Karpas-422 (cell line): Measurements from ENCODE around the gene UBA1. TPM values are rescaled to one million over a fixed set of nuclear protein-coding genes. Genes with fewer than 3 reads are reported as not detected.
"Not testable (repeated sequence)": the region's sequence is repeated elsewhere in the genome, so short reads cannot be mapped to it uniquely, and the experiment has no call there.

Experiments
- DNase-seq: peaks from one replicate; pipeline ENCODE4 v3.0.0-alpha.2; 2015
- H2AFZ ChIP-seq: fragments of 200-600 bp; sonication (generic); 2 replicates; pipeline ENCODE4 v1.6.1; 2014; ENCODE audit warnings: antibody characterized with exemption, low read length, mixed read lengths
- H3K27ac ChIP-seq: fragments of 200-600 bp; sonication (generic); 2 replicates; pipeline ENCODE4 v1.5.1; 2014; ENCODE audit warnings: mild to moderate bottlenecking, low read length, moderate library complexity
- H3K27me3 ChIP-seq: fragments of 200-600 bp; sonication (generic); 2 replicates; pipeline ENCODE4 v1.6.1; 2014; ENCODE audit warnings: low read length, mixed read lengths
- H3K36me3 ChIP-seq: fragments of 200-600 bp; sonication (generic); 2 replicates; pipeline ENCODE4 v1.6.1; 2014; ENCODE audit warnings: low read length, mixed read lengths; ENCODE audit not compliant: insufficient read depth
- H3K4me1 ChIP-seq: fragments of 200-600 bp; sonication (generic); 2 replicates; pipeline ENCODE4 v1.6.1; 2014; ENCODE audit warnings: mild to moderate bottlenecking, low read length, mixed read lengths
- H3K4me2 ChIP-seq: fragments of 200-600 bp; sonication (generic); 2 replicates; pipeline ENCODE4 v1.6.1; 2014; ENCODE audit warnings: low read length, low read depth, mild to moderate bottlenecking; ENCODE audit not compliant: poor library complexity, severe bottlenecking
- H3K4me3 ChIP-seq: fragments of 200-600 bp; sonication (generic); 2 replicates; pipeline ENCODE4 v1.5.1; 2014; ENCODE audit warnings: mild to moderate bottlenecking, antibody characterized with exemption, low read length, mixed read lengths
- H3K79me2 ChIP-seq: fragments of 200-600 bp; sonication (generic); 2 replicates; pipeline ENCODE4 v1.6.1; 2014; ENCODE audit warnings: mild to moderate bottlenecking, low read length, mixed read lengths
- H3K9ac ChIP-seq: fragments of 200-600 bp; sonication (generic); 2 replicates; pipeline ENCODE4 v1.6.0; 2014; ENCODE audit warnings: low read length
- H3K9me2 ChIP-seq: fragments of 200-600 bp; sonication (generic), shearing (Covaris generic); replicated peaks from 2 replicates; pipeline ENCODE4 v1.6.0; 2014; ENCODE audit warnings: mild to moderate bottlenecking, low read length, moderate library complexity; ENCODE audit not compliant: insufficient read depth
- H3K9me3 ChIP-seq: fragments of 300-700, 200-600 bp; sonication (generic); 2 replicates; pipeline ENCODE4 v1.6.1; 2014; ENCODE audit warnings: low read length, mixed read lengths
- H4K20me1 ChIP-seq: fragments of 200-600 bp; sonication (generic); 2 replicates; pipeline ENCODE4 v1.6.1; 2014; ENCODE audit warnings: mild to moderate bottlenecking, antibody characterized with exemption, low read length, low read depth; ENCODE audit not compliant: insufficient read depth
- total RNA-seq: library from RNA; depleted of rRNA; stranded (reverse); fragments of >200 nt; shearing (Covaris generic); gene quantifications from 2 replicates; pipeline ENCODE4 v1.2.3, GENCODE V29; 2014; ENCODE audit warnings: low replicate concordance; rRNA removed

The UBA1 gene
- total RNA-seq, 1 experiment from 2014 or later: 178 TPM

DNA sequence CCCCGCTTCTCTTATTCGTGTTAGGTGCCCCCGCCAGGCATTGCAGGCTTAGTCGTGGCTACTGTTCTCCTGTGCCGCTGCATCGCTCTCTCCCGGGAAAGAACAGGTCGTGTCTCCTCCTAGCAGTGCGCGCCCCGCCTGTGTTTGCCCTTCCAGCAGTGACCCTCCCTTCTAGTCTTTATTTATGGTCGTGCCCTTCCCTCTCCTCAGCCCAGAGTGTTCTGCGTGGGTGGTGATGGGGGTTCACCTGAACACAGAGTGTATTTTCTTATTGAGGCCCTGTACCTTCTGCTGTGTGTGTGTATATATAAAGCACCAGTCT, 54.3 kb downstream of the UBA1 start:
- no peaks in the 10 kb centered on the region for H3K9me3 ChIP-seq
- H3K27ac ChIP-seq: no peak overlapping the region
- no peaks in the 10 kb centered on the region for H3K9me2 ChIP-seq
- H3K4me1 ChIP-seq: no peaks in the 10 kb centered on the region
- no peak overlapping the region for H3K9ac ChIP-seq
- no peak overlapping the region for H3K4me3 ChIP-seq
- DNase-seq: no peak
- no peak overlapping the region for H2AFZ ChIP-seq
- H3K27me3 ChIP-seq: no peaks in the 10 kb centered on the region
- no peaks in the 10 kb centered on the region for H3K79me2 ChIP-seq
- no peak overlapping the region for H3K4me2 ChIP-seq
- no peaks in the 10 kb centered on the region for H4K20me1 ChIP-seq
- no peaks in the 10 kb centered on the region for H3K36me3 ChIP-seq

DNA sequence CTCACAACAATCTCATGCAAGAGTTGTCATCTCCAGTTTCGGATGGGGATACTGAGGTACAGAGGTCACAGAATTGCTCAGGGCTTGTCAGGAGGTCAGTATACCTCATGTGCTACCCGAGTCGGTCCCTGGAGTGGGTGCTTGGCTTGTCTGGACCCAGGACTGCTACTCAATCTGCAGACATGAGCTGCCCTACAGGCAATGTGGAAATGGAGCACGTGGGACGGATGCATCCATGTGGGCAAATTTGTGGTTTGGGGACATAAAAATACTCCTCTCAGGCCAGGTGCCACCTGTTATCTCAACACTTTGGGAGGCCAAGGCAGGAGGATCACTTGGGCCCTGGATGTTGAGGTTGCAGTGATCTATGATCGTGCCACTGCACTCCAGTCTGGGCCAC, 54.9 kb downstream of the UBA1 start:
- H4K20me1 ChIP-seq: no peaks in the 10 kb centered on the region
- H3K9me3 ChIP-seq: no peaks in the 10 kb centered on the region
- no peaks in the 10 kb centered on the region for H3K36me3 ChIP-seq
- H3K27ac ChIP-seq: no peak overlapping the region
- H3K4me1 ChIP-seq: no peaks in the 10 kb centered on the region
- H3K4me2 ChIP-seq: no peak overlapping the region
- no peaks in the 10 kb centered on the region for H3K79me2 ChIP-seq
- no peak for DNase-seq
- no peaks in the 10 kb centered on the region for H3K27me3 ChIP-seq
- H3K9me2 ChIP-seq: no peaks in the 10 kb centered on the region
- H3K4me3 ChIP-seq: no peak overlapping the region
- H3K9ac ChIP-seq: no peak overlapping the region
- no peak overlapping the region for H2AFZ ChIP-seq

DNA sequence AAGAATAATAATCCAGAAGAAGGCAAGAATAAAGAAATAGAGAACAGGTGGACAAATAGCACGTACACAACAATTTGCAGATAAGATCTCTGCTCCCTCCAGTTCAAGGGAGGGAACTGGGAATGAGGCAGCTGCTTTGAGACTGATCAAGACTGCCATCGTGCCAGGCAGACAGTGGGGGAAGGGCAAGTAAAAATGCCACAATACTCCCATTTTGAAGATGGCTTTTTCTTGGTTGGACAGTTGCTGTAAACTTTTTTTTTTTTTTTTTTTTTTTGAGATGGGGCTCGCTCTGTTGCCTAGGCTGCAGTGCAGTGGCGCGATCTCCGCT, 56.4 kb downstream of the UBA1 start:
- Histone ChIP-seq H3K9me2 (no peaks in the 10 kb centered on the region), H3K36me3 (no peaks in the 10 kb centered on the region), H4K20me1 (no peaks in the 10 kb centered on the region), H3K9me3 (no peaks in the 10 kb centered on the region), H2AFZ (no peak overlapping the region), H3K9ac (no peak overlapping the region), H3K27ac (no peak overlapping the region), H3K4me2 (no peak overlapping the region), H3K4me1 (no peaks in the 10 kb centered on the region), H3K27me3 (no peaks in the 10 kb centered on the region), H3K79me2 (no peaks in the 10 kb centered on the region), H3K4me3 (no peak overlapping the region)
- DNase-seq: no peak

- H3K4me3 ChIP-seq, H3K27me3 ChIP-seq, H4K20me1 ChIP-seq, H3K27ac ChIP-seq, H3K9me3 ChIP-seq, H3K4me2 ChIP-seq, H3K4me1 ChIP-seq, H3K79me2 ChIP-seq, H3K9ac ChIP-seq, H3K9me2 ChIP-seq, H3K36me3 ChIP-seq, DNase-seq, H2AFZ ChIP-seq: not testable (repeated sequence)
Measured at GRCh38 chrX:47257620-47258019, 64.0 kb downstream of the UBA1 start.

Other genes with a start within 250 kb of the UBA1 start
- not detected in 2 replicates for gene RGN, start 115.4 kb upstream of the UBA1 start, total RNA-seq
- 122 and 154 TPM in 2 replicates for gene NDUFB11, start 49.1 kb upstream of the UBA1 start, total RNA-seq
- gene RBM10, start 48.6 kb upstream of the UBA1 start, total RNA-seq: 32.5 and 47.0 TPM in 2 replicates
- gene CDK16, start 24.9 kb downstream of the UBA1 start, total RNA-seq: 45.4 and 45.9 TPM in 2 replicates
- gene USP11, start 39.2 kb downstream of the UBA1 start, total RNA-seq: 30.9 and 40.7 TPM in 2 replicates
- 0.52 and 0.90 TPM in 2 replicates for gene ZNF157, start 176.7 kb downstream of the UBA1 start, total RNA-seq